ENCODE results near the gene HCFC1R1. TPM values are rescaled to one million over a fixed set of nuclear protein-coding genes. Genes with fewer than 3 reads are reported as not detected.
A peak's percentile ranks its signal among the peaks of the same experiment; 100 is the strongest.

Gene HCFC1R1
- total RNA-seq, 4 donors from 2014 or later, result 17.9 to 32.4 (median 18.4) TPM

- Histone ChIP-seq H3K4me1 (peaks cover 42 to 76% (median 51%) of the 10 kb centered on the region in 3 donors), H3K27ac (peak overlapping the region; percentile 92 to 98 (median 96)), H3K9me3 (no peaks in the 10 kb centered on the region), H3K4me3 (peak overlapping the region; percentile 42 to 79 (median 72)), H3K27me3 (peaks cover 0 to 13% (median 0%) of the 10 kb centered on the region in 4 donors), H3K36me3 (peaks cover 5 to 29% (median 9%) of the 10 kb centered on the region in 3 donors)
- DNase-seq, result no peak
- intact Hi-C loops (cut with DNase I), result no loop called here
- TF ChIP-seq CTCF (IDR thresholded peaks at IDR 0.05) (no peak), POLR2A (IDR thresholded peaks at IDR 0.05) (no peak)
- WGBS, 2 donors, result 11 to 20% methylated on average over 3 of the region's 6 CpGs
These were observed 400 bp downstream of the HCFC1R1 start for GRCh38 chr16:3023415-3023668.

- DNase-seq, result no peak
These were observed 893 bp downstream of the HCFC1R1 start for GRCh38 chr16:3022684-3023414.

GRCh38 chr16:3022208-3022683 is 1.5 kb downstream of the HCFC1R1 start:
- H3K36me3 ChIP-seq, result peaks cover 4 to 21% (median 7%) of the 10 kb centered on the region in 3 donors
- DNase-seq, result no peak
- peak overlapping the region in 3 of 4 donors; percentile 67 to 79 (median 79) for H3K4me3 ChIP-seq
- H3K4me1 ChIP-seq, result peaks cover 41 to 77% (median 45%) of the 10 kb centered on the region in 3 donors
- no peak for TF ChIP-seq CTCF (IDR thresholded peaks at IDR 0.05)
- no peak for TF ChIP-seq POLR2A (IDR thresholded peaks at IDR 0.05)
- H3K9me3 ChIP-seq, result no peaks in the 10 kb centered on the region
- intact Hi-C loops (cut with DNase I), result no loop called here
- peak overlapping the region; percentile 92 to 98 (median 96) for H3K27ac ChIP-seq
- peaks cover 0 to 23% (median 4%) of the 10 kb centered on the region in 4 donors for H3K27me3 ChIP-seq
- WGBS, 2 donors, result 12 to 16% methylated on average over 6 to 8 of the region's 8 CpGs

More at GRCh38 chr16:3022684-3023414, 893 bp downstream of the HCFC1R1 start:
- H3K27me3 ChIP-seq, result peaks cover 0 to 17% (median 2%) of the 10 kb centered on the region in 4 donors
- intact Hi-C loops (cut with DNase I), result no loop called here
- no peaks in the 10 kb centered on the region for H3K9me3 ChIP-seq
- H3K4me1 ChIP-seq, result peaks cover 41 to 76% (median 46%) of the 10 kb centered on the region in 3 donors
- H3K27ac ChIP-seq, result peak overlapping the region; percentile 92 to 98 (median 96)
- peaks cover 5 to 27% (median 9%) of the 10 kb centered on the region in 3 donors for H3K36me3 ChIP-seq
- H3K4me3 ChIP-seq, result peak overlapping the region in 3 of 4 donors; percentile 65 to 79 (median 79)
- TF ChIP-seq CTCF (IDR thresholded peaks at IDR 0.05) (no peak), POLR2A (IDR thresholded peaks at IDR 0.05) (no peak)
- 10 to 24% methylated on average over 2 to 3 of the region's 8 CpGs for WGBS, 2 donors

- peaks cover 41 to 77% (median 45%) of the 10 kb centered on the region in 3 donors for H3K4me1 ChIP-seq
- no peak for DNase-seq
These were observed 2.1 kb downstream of the HCFC1R1 start for GRCh38 chr16:3021449-3022207.

More at GRCh38 chr16:3021449-3022207, 2.1 kb downstream of the HCFC1R1 start:
- no peaks in the 10 kb centered on the region for H3K9me3 ChIP-seq
- peaks cover 0 to 29% (median 4%) of the 10 kb centered on the region in 4 donors for H3K27me3 ChIP-seq
- H3K4me3 ChIP-seq, result peak overlapping the region; percentile 46 to 79 (median 63)
- intact Hi-C loops (cut with DNase I), result no loop called here
- H3K36me3 ChIP-seq, result peaks cover 0 to 15% (median 1%) of the 10 kb centered on the region in 3 donors
- WGBS, 2 donors, result 0 to 9% methylated on average over 10 to 13 of the region's 25 CpGs
- peak in 1 of 4 donors; percentile 12 for TF ChIP-seq POLR2A (IDR thresholded peaks at IDR 0.05)
- peak in 3 of 6 experiments; percentile 18 to 23 (median 19) for TF ChIP-seq CTCF (IDR thresholded peaks at IDR 0.05)
- peak overlapping the region; percentile 92 to 98 (median 96) for H3K27ac ChIP-seq
